Activated CD4-positive, alpha-beta T cell treated with anti-CD3 and anti-CD28 coated beads, Interleukin-2, amount 50 U/mL, for 1 hour (primary cell): ENCODE data around the gene PPP1R37.

Experiments
- DNase-seq: peaks from one replicate; pipeline ENCODE4 v3.0.0-alpha.2; 2020

The PPP1R37 gene

DNA sequence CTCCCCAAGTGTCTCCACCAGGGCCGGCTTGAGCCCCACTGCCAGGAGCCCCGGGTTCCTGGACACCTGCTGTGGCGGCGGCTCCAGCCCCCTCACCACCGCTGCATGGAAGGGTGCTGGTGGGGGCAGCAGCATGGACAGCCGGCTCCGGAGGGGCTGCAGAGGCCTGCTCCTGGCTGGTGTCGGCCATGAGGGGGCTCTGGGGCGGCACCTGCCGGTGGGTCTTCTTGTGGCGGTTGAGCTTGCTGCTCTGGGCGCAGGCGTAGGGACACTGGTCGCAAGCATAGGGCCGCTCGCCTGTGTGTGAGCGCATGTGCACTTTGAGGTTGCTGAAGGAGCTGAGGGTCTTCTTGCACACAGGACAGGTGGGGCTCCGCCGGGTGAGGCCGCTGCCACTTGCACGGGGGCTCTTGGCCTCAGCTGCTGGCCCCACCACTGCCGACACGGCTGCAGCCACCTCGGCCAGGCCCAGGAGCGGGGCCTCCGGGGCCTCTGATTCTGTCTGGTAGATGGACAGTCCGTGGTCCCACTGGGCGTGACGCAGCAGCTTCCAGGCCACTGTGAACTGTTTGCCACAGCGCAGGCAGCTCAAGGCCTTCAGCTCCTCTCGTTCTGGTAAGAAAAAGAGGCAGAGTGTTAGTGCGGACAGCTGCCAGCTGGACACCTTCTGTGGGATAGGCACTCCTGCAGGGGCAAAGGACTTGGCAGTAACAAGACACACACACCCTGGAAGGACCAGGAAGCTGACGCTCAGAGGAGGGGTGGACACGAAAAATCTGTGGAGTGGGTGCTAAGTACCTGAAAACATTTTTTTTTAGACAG lies 20.8 kb upstream of the PPP1R37 start:
- DNase-seq: no peak

DNA sequence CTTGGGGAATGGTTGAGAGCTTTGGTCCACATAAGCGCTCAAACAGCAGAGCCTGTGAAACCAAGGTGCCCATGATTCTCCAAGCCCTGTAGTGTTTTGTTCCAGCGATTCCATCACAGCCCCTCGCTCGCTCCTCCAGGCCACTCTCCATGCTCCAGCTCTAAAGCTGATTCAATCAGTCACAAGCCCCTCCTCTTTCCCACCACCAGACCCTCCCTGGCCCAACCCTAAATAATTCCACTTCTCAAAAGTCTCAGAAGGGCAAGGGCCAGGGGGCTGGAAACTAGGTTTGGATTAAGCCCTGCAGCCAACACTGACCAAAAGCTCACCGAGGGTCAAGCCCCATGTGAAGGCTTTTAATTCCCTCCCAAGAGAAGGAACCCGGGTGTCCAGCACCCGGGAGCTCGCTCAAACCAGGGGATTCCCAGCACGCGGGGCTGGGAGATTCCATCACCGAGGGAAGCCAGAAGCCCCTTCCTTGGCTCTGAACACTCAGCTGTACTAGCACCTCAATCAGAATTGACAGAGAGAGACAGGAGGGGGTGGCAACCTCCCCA lies 18.2 kb upstream of the PPP1R37 start:
- DNase-seq: no peak

DNA sequence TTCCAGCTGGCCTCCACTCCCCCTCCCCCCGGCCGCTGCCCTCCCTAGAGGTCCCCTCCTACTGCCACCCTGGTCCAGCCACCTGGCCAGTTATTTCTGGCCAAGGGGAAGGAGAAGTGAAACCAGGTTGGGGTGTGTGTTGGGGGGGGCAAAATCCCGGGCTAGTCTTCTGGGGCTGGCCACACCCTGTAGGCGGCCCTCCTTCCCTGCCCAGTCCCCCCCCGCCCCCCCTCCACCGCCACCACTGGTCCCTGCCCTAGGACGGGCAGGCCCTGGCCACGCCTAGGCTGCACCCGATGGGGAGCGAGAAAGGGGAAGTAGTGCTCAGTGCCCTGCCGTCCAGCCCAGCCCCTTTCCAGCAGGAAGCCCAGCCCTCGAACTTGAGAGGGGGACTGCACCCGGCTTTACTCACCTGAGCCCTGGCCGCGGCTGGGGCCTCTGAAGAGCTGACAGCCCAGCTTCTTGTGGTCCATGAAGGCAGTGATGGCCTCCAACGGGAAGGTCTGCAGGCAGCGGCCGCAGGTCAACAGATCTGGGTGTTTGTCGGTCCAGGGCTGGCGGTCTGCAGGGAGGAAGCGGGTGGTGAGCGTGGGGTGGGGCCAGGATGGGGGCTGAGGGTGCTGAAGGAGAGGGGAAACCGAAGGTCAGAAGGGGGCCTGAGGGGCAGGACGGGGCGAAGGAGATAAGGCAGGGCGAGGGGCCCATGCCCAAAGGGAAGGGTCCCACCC lies 17.5 kb upstream of the PPP1R37 start:
- DNase-seq: no peak

DNA sequence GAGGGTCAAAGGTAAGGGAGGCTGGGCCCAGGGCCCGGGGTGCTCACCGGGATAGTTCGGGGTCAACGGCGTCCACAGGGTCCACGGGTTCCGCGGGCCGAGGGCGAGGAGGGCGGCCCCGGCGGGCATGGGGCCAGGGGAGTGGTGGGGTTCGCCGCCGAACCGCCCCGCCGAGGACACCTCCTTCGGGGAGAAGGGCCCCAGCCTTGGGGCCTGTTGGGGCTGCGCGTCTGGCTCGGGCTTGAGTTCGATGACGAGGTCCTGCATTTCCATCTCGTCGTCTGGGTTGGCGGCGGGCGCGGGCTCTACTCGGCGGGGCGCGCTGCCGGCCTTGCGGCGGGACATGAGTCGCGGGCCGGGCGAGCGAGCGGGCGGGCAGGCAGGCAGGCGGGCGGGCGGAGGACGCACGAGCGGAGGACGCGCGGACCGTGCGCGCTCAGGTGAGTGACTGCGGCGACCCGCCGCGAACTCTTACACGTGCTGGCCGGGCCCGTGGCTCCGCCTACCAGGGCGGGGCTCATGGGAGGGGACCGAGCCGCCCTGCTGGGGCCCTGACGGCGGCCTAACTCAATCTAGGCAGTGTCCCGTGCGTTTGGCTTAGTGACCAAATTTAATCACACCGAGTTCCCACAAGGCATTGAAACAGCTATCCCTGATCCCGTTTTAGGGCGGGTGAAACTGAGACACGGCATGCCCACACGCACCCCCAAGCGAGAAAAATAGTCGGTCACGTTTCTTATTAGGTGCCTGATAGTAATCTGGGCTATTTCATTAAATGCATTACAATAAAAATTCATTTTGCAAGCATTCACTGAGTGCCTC lies 16.7 kb upstream of the PPP1R37 start, which contains the start of gene ZNF296:
Gene ZNF296 (minus strand): TSS at position 450 of the 822 bp plus-strand sequence. CDS start 105 bp downstream, at position 345.
- DNase-seq: peak; percentile 73

DNA sequence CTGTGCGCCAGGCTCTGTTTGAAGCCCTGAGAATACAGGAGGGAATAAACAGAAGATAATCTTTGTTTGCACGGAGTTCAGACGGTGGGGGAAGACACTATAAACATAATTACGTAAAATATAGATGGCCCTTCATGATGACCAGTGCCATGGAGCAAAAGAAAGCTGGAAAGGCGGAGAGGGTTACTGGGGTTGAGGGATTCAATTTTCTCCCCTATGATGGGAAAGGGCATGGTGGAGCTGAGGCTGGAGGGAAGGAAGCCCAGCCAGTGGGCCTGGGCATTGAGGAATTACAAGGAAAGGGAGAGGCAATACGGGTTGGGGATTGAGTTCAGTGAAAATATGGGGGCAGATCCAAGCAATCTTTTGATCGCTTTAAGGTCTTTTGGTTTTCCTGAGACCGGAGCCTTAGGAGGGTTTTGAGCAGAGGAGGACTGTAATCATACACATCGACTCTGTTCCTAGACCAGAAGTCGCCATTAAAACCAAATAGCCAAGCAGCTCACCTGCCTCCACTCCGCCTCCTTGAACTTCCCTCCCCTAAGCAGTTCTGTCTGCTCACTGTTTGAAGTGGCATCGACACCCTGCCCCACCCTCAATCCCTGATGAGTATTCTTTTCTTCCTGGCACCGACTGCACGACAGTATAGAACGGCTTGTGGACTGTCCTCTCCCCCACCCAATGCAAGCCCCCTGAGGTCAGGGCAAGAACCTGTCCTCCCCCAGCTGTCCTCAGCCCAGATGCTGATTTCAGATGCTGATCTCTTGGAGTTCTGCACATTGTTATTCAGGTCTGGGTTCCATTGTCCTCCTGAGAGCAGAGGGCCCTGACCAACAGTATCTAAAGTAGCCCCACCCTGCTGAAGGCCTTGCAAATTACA lies 15.9 kb upstream of the PPP1R37 start:
- no peak for DNase-seq

DNA sequence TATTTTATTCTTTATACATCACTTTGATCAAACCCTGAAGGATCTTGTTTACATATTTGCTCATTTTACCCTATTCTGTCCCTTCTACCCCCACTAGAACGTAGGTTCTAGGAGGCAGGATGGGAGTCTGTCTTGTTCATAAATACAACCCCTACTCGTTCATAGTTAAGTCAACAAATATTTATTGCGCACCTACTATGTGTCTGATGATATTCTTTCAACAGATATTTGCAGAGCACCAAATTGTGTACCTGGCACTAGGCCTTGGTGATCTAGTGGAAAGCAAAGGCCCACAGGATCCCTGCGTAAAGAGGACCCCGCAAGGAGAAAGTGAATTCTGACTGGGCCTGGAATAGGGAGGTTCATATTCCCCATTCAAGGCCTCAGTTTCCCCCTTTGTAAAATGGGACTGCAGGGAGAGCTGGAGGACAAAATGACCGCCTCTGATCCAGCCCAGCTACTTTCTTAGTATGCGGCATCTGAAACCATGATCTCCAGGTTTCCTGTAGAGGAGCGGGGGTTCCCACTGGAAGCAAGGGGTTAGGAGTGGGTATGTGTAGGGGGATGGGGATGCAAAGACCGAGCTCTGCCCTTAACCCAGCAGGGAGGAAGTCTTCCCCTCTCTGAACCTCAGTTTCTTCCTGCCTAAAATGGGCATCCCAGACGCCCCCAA lies 14.5 kb upstream of the PPP1R37 start:
- DNase-seq: no peak

DNA sequence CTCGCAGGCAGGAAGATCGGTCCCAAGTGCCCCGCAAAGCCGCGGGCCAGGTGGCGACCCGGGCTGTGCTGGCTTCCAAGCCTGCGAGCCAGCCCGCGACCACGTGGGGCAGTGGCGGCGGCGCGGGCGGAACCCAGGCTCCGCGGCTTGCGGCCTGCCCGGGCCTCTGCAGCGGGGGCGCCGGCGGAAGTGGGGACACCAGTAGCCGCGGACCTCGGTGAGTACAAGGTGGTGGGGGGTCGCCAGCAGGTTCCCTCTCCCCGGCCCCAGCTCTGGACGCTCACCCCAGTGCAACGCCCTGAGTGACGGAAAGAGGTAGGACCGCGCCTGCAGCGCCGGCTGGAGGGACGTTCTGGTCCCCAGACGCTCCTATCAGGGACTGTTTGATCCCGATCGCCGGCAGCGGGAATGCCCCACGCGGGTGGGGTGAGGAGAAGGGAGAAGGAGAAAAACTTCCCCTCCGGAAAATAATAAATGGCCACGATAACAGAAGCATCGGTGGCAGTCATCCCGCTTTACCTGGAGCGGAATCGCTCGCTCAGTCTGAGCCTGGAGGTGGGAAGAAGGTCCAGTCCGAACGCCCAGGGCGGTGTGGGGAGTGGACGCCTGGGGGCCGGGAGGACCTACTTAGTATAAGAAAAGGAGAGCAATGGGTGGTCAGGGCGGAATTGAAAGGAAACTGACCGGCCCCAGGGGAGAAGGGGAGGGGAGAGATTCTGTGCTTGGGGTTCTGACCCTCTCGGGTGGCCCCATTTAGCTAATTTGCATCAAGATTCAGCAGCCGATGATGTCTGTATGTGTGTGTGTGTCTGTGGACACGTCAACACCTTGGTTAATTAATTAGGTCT lies 13.7 kb upstream of the PPP1R37 start, which contains the start of gene GEMIN7:
Gene GEMIN7 (plus strand): TSS at position 198 of the 848 bp plus-strand sequence. CDS start 10,855 bp downstream, outside the sequence.
- peak; percentile 77 for DNase-seq

DNA sequence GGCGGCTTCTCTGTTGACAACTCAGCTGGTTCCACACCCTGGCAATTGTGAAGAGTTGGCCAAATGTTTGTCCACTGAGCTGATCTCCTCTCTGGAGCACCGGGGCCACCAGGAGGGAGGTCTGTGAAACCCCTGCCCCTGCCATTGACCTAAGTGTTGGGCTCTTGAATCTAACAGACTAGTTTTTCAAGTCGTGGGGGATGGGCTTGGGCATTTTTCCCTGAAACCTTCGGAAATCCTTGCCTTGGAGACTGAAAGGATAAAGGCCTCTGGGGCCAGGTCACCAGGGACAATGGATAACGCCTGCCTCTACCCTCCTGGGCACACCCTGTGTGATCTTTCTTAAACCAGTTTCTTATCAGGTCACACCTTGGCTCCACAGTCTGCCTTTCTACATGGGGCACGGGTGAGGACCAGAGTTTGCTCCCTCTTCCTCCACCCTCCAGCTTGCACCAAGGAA lies 13.0 kb upstream of the PPP1R37 start:
- DNase-seq: no peak

DNA sequence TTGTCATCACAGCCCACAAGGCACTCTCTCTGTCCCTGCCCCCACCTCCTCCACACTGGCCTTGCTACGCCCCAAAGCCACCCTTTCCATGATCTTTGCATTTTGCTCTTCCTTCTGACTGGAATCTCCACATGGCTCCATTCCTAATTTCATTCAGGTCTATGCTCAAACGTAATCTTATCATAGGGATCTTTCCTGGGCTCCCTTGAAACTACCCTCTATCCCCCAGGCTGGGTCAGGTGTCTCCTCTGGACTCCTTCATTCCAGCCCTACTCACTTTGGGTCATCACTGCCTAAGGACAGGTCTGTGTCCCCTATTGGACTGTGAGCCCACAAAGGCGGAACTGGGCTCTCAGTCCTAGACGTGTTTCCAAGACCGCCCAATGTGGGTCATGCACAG lies 10.8 kb upstream of the PPP1R37 start:
- DNase-seq: no peak

DNA sequence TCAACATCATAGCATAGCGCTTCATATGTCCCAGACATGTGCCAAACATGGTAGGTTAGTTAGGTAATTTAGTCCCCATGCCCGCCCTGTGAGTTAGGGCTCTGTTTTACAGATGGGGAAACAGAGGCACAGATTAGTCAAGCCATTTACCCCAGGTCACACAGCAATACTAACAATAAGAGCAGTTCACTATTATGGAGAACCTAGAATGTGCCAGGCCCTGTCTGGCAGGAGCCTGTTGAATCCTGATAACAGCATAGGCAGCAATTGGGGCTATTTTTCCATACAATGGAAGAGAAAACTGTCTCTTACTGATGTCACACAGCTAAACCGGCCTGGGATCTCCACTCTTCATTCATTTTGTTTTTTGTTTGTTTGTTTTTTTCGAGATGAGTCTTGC lies 6.5 kb upstream of the PPP1R37 start:
- no peak for DNase-seq

DNA sequence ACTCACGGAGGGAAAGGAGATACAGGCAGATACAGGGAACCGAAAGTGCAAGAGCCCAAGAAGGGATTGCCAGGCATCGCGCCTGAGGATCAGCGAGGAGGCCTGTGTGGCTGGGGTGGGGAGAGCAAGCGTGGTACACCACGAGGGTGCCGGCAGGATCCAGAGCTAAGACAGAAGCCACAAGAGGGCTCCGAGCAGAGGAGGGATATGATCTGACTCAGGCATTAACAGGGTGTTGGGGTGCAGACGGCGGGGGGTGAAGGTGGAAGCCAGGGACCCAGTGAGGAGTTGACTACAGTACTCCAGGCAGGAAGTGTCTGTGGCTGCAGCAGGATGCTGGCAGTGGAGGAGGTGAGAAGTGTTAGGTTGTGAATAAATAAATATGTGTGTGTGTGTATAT lies 5.4 kb upstream of the PPP1R37 start:
- peak; percentile 49 for DNase-seq

DNA sequence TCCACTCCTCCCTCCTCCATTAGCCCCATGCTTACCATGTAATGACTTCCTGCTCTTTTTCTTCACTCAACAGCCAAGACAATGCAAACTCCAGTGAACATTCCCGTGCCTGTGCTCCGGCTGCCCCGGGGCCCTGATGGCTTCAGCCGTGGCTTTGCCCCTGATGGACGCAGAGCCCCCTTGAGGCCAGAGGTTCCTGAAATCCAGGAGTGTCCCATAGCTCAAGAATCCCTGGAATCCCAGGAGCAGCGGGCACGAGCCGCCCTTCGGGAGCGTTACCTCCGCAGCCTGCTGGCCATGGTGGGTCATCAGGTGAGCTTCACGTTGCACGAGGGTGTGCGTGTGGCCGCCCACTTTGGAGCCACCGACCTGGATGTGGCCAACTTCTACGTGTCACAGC lies 2.9 kb upstream of the PPP1R37 start:
- DNase-seq: no peak

DNA sequence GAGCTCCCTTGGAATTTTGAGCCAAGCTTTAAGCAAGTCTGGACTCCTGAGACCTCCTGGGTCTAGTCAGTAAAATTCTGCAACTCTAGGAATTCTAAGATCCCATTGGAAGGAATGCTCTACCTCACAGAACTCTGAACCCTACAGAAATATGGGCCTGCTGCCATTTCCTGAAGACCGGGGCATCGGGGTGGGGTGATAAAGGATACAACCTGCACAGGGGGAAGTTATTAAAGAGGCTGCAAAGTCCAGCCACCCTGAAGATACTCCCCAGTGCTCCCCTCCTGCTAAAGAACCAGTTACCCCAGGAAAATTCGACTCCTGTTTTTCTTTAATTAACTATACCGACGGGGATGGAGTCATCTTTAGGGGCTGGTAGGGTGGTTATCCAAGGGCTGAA lies 2.4 kb upstream of the PPP1R37 start:
- DNase-seq: no peak

DNA sequence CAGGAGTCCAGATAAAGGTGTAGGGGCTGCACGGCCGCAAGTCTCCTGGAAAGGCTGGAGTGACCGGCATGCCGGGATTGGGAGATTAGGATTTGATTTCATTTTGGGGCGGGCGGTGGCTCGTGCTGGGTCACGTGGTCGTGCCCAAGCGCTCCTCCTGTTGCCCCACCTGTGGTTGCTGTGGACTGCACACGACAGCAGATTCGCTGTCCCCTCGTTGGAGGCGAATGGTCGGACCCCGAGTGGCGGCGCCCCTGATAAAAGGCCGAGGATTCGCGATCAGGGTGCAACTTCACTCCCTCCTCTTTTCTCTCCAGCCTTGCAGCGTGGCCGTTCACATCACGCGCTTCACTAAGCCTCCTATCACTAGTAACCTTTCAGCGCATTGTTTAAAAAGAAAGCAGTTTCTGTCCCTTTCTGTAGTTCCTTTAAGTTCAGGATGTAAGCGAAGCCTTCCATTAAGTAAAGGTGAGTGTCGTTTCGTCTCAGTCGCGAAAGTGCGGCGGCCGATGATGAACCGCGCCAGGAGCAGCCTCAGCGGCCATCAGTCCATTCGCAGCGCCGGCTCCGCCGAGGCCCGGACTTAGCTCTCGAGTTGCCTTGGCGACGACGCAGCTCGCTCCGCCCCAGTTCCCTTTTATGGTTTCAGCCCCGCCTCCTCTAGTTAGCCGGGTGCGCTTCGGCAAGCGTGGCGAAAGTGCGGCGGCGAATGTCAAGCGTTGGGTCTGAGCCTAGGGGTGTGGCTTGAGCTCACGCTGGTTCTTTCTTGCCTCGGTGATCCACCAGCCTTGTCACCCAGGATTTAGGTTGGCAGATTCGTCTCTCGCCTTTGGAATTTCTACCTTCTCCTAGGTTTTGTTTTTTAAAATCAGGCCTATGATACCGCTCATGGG lies 1.7 kb upstream of the PPP1R37 start:
- peak; percentile 95 for DNase-seq

DNA sequence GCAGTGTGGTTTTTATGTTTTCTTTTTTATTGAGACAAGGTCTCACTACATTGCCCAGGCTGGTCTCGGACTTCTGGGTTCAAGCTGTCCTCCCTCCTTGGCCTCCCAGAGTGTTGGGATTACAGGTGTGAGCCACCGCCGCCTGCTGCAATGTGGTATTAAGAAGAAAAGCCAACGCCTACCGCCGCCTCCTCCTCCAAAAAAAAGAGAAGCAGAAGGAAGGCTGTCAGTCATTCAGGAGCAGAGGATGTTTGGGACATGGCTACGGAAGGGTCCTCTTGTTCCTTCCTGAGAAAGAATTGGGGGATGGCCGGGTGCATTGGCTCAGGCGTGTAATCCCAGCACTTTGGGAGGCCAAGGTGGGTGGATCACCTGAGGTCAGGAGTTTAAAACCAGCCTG lies 1.2 kb downstream of the PPP1R37 start:
- no peak for DNase-seq

DNA sequence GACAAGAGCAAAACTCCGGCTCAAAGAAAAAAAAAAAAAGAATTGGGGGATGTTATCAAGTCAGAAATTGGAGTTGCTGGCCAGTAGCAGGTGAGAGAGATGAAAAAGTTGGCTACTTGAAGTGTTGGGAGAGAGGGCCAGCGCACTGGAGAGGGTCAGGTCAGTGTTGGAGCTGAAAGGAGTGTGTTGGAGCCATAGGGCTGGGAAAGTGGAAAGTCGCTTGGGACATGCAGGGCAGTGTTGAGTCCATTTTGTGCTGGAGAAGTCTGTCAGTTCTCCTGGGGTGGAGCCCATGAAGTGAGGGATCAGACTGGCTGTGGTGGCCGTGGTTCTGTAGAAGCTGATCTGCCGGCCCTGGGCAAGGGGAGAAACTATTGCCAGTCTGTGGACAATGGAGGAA lies 1.7 kb downstream of the PPP1R37 start:
- no peak for DNase-seq

DNA sequence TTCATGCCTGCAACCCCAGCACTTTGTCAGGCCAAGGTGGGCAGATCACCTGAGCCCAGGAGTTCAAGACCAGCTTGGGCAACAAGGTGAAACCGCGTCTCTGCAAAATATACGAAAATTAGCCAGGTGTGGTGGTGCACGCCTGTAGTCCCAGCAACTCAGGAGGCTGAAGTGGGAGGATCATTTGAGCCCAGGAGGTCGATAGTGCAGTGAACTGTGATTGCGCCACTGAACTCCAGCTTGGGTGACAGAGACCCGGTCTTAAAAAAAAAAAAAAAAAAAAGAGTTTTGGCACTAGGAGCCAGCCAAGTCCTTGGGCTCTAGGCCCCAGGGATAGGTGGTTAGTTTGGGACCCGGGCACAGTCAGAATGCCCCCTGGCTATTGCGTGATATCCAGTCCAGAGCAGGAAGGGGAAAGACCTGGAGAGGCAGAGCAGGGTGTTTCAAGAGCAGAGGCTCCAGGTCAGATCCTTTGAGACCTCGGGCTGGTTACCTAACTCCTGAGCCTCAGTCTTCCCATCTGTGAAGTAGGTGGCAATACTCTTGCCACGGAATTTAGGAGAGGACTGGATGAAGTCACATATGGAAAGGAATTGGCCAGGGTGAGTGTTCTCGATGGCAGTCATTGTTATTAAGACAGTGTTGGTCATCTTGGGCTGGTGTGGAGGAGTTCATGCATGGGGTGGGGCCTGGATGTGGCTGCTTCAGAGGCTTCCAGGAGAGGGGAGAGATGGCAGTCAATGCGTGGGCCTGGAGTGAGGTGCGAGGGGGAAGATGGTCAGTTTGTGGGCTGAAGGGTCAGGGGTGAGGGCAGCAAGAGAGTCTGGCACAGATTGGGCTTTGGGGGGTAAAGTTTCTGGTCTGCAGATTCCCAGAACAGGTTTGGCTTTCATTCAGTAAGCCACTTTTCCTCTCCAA lies 2.8 kb downstream of the PPP1R37 start:
- DNase-seq: no peak

DNA sequence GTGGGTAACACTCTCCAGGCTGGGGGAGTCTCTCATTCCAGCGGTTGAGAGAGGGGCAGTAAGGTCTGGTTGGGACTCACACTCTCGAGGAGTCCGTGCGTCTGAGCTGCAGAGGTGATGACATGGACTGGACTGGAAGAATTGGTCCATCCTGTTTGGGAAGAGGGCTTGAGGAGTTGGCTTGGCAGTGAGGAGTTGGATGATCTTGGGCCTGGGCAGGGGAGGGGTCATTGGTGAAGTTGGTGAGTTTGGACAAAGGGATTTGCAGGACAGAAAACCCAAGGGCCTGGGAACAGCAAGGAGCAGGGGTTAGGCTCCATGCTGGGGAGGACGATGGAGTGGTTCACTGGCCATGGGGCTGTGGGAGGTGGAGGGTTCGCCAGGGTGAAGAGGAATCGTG lies 3.7 kb downstream of the PPP1R37 start:
- no peak for DNase-seq
